H9 (cell line): Measurements from ENCODE around the gene GRIA4. TPM values are rescaled to one million over a fixed set of nuclear protein-coding genes. Genes with fewer than 3 reads are reported as not detected.

Source experiments
- DNase-seq: peaks from one replicate; pipeline ENCODE4 v3.0.0-alpha.2; 2017
- H2AFZ ChIP-seq: one replicate; pipeline ENCODE4 v1.6.1; 2013; ENCODE audit warnings: mild to moderate bottlenecking, low read length, control low read depth, moderate library complexity
- H2AK5ac ChIP-seq: 2 replicates; pipeline ENCODE4 v1.6.1; 2013; ENCODE audit warnings: low read length, control low read depth, mixed read lengths; ENCODE audit not compliant: insufficient read length
- H2BK120ac ChIP-seq: one replicate; pipeline ENCODE4 v1.6.1; 2013; ENCODE audit warnings: low read depth, mild to moderate bottlenecking, low read length, control low read depth, inconsistent platforms; ENCODE audit not compliant: poor library complexity, severe bottlenecking
- H2BK12ac ChIP-seq: 2 replicates; pipeline ENCODE4 v1.6.1; 2013; ENCODE audit warnings: low read length, control low read depth, mixed read lengths, low read depth; ENCODE audit not compliant: insufficient read length
- H2BK15ac ChIP-seq: 2 replicates; pipeline ENCODE4 v1.6.1; 2013; ENCODE audit warnings: low read depth, low read length, control low read depth
- H2BK20ac ChIP-seq: one replicate; pipeline ENCODE4 v1.6.1; 2013; ENCODE audit warnings: low read depth, mild to moderate bottlenecking, low read length, control low read depth, inconsistent platforms; ENCODE audit not compliant: poor library complexity, severe bottlenecking
- H2BK5ac ChIP-seq: 2 replicates; pipeline ENCODE4 v1.6.1; 2013; ENCODE audit warnings: low read length, control low read depth, mixed read lengths; ENCODE audit not compliant: insufficient read length
- H3K14ac ChIP-seq: 2 replicates; pipeline ENCODE4 v1.6.1; 2013; ENCODE audit warnings: low read length, control low read depth; ENCODE audit not compliant: insufficient read depth
- H3K18ac ChIP-seq: 2 replicates; pipeline ENCODE4 v1.6.1; 2013; ENCODE audit warnings: low read depth, mild to moderate bottlenecking, mixed read lengths, low read length, control low read depth; ENCODE audit not compliant: insufficient read length
- H3K23ac ChIP-seq: 2 replicates; pipeline ENCODE4 v1.6.1; 2013; ENCODE audit warnings: low read length, control low read depth, mixed read lengths, low read depth; ENCODE audit not compliant: insufficient read length
- H3K23me2 ChIP-seq: 2 replicates; pipeline ENCODE4 v1.6.1; 2013; ENCODE audit warnings: low read depth, mild to moderate bottlenecking, mixed read lengths, low read length, control low read depth; ENCODE audit not compliant: insufficient read length, poor library complexity, severe bottlenecking
- H3K27ac ChIP-seq: 2 replicates; pipeline ENCODE4 v1.5.1; 2013; ENCODE audit warnings: low read length, control low read depth, mixed read lengths, low read depth; ENCODE audit not compliant: insufficient read length
- H3K27me3 ChIP-seq: 2 replicates; pipeline ENCODE4 v1.6.1; 2013; ENCODE audit warnings: low read length, control low read depth, inconsistent platforms; ENCODE audit not compliant: insufficient read depth
- H3K4ac ChIP-seq: 2 replicates; pipeline ENCODE4 v1.6.1; 2013; ENCODE audit warnings: low read depth, mild to moderate bottlenecking, control low read depth, inconsistent platforms, low read length, moderate library complexity
- H3K4me1 ChIP-seq: 2 replicates; pipeline ENCODE4 v1.6.1; 2013; ENCODE audit warnings: low read length, control low read depth, inconsistent platforms; ENCODE audit not compliant: insufficient read depth
- H3K4me2 ChIP-seq: 2 replicates; pipeline ENCODE4 v1.6.1; 2013; ENCODE audit warnings: low read length, control low read depth, mixed read lengths; ENCODE audit not compliant: insufficient read length, insufficient read depth
- H3K56ac ChIP-seq: 2 replicates; pipeline ENCODE4 v1.6.1; 2013; ENCODE audit warnings: low read depth, mild to moderate bottlenecking, mixed read lengths, low read length, control low read depth; ENCODE audit not compliant: insufficient read length
- H3K79me1 ChIP-seq: 2 replicates; pipeline ENCODE4 v1.6.1; 2013; ENCODE audit warnings: low read depth, mild to moderate bottlenecking, moderate library complexity, low read length, control low read depth, inconsistent platforms; ENCODE audit not compliant: insufficient read depth, poor library complexity, severe bottlenecking
- H3K79me2 ChIP-seq: 2 replicates; pipeline ENCODE4 v1.6.1; 2013; ENCODE audit warnings: low read length, control low read depth, inconsistent platforms; ENCODE audit not compliant: insufficient read depth
- H3K9ac ChIP-seq: 2 replicates; pipeline ENCODE4 v1.6.1; 2013; ENCODE audit warnings: low read length, control low read depth, mixed read lengths; ENCODE audit not compliant: insufficient read length; ENCODE audit errors: extremely low read depth
- H3K9me3 ChIP-seq: one replicate; pipeline ENCODE4 v1.6.1; 2013; ENCODE audit warnings: low read depth, low read length, inconsistent platforms; ENCODE audit not compliant: control insufficient read depth
- H3T11ph ChIP-seq: one replicate; pipeline ENCODE4 v1.6.1; 2013; ENCODE audit warnings: mild to moderate bottlenecking, low read length, control low read depth, inconsistent platforms
- H4K20me1 ChIP-seq: one replicate; pipeline ENCODE4 v1.6.1; 2013; ENCODE audit not compliant: control insufficient read depth, insufficient read length, insufficient read depth
- H4K5ac ChIP-seq: 2 replicates; pipeline ENCODE4 v1.6.1; 2013; ENCODE audit warnings: low read depth, mild to moderate bottlenecking, mixed read lengths, low read length, control low read depth; ENCODE audit not compliant: insufficient read length
- H4K8ac ChIP-seq: replicated peaks from 2 replicates; pipeline ENCODE4 v1.6.1; 2013; ENCODE audit warnings: low read length, control low read depth, mixed read lengths, low read depth; ENCODE audit not compliant: insufficient read length
- H4K91ac ChIP-seq: 2 replicates; pipeline ENCODE4 v1.6.1; 2013; ENCODE audit warnings: low read depth, mild to moderate bottlenecking, moderate library complexity, mixed read lengths, low read length, control low read depth; ENCODE audit not compliant: insufficient read length
- H3K27ac Mint-ChIP-seq, 3 experiments: 2 replicates in 2 of 3; 3 replicates in 1 of 3; pipeline ENCODE4 v1.8.0; 2020 to 2021; ENCODE audit warnings: mixed read lengths in 3 of 3, mild to moderate bottlenecking in 1 of 3, moderate library complexity in 1 of 3
- H3K27me3 Mint-ChIP-seq: 2 replicates; pipeline ENCODE4 v1.8.0; 2021; ENCODE audit warnings: low read depth, mild to moderate bottlenecking, moderate library complexity, mixed read lengths
- H3K36me3 Mint-ChIP-seq, 3 experiments: 2 replicates in 2 of 3; 3 replicates in 1 of 3; pipeline ENCODE4 v1.8.0; 2020 to 2021; ENCODE audit warnings: low read depth in 3 of 3, mixed read lengths in 3 of 3; ENCODE audit not compliant: insufficient read depth in 1 of 3
- H3K4me1 Mint-ChIP-seq, 2 experiments: 2 replicates each; pipeline ENCODE4 v1.8.0; 2020; ENCODE audit warnings: mixed read lengths in 2 of 2
- H3K4me3 Mint-ChIP-seq, 2 experiments: 2 replicates in 1 of 2; 3 replicates in 1 of 2; pipeline ENCODE4 v1.8.0; 2020 to 2021; ENCODE audit warnings: mild to moderate bottlenecking in 2 of 2, mixed read lengths in 2 of 2, moderate library complexity in 1 of 2
- H3K9me3 Mint-ChIP-seq, 2 experiments: 2 replicates in 1 of 2; 3 replicates in 1 of 2; pipeline ENCODE4 v1.8.0; 2020; ENCODE audit warnings: mild to moderate bottlenecking in 2 of 2, mixed read lengths in 2 of 2, moderate library complexity in 1 of 2
- WGBS: extraction: QIAGEN DNeasy Blood & Tissue Kit; methylation state at CpG from one replicate; pipeline ENCODE4 v1.1.7; 2013; ENCODE audit warnings: missing lambda C conversion rate, low lambda C conversion rate, mixed read lengths; ENCODE audit not compliant: insufficient read length; ENCODE audit errors: extremely low coverage; 5-methylcytosine and 5-hydroxymethylcytosine counted together
- total RNA-seq: library from RNA; stranded (reverse); gene quantifications from 2 replicates; pipeline ENCODE4 v1.2.1, GENCODE V29; 2021
- TF ChIP-seq, protein P1 (sequence below): fragments of 200-600 bp; sonication (generic); conservative IDR thresholded peaks from 3 replicates; pipeline ENCODE4 v1.8.0; 2021; ENCODE audit warnings: antibody characterized with exemption, mild to moderate bottlenecking

Gene GRIA4
- total RNA-seq, 1 experiment from 2014 or later: 0.83 TPM

DNA sequence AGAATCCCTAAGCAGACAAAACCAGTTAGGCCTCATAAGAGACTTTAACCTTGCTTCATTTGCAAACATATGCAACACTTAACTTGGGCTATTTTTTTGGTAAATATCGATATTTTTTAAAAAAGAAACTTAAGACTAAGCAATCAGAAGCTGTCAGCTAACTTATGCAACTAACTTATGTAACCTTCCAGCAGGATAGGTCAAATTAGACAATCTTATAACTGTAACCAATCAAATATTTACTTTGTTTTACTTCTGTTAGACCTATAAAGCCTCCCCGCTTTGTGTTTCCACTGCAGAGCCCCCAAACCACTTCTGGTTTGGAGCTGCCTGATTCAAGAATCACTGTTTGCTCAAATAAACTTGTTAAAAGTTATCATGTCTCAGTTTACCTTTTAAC is 404.2 kb downstream of the GRIA4 start:
- no peaks in the 10 kb centered on the region for H3K9me3 Mint-ChIP-seq
- no peak overlapping the region for H2BK20ac ChIP-seq
- H3K79me1 ChIP-seq: peaks cover 7% of the 10 kb centered on the region
- H2BK12ac ChIP-seq: no peak overlapping the region
- H3K56ac ChIP-seq: no peak overlapping the region
- no peak overlapping the region for H3K4me2 ChIP-seq
- H3T11ph ChIP-seq: no peak overlapping the region
- peaks cover 21 to 24% (median 23%) of the 10 kb centered on the region in 3 experiments for H3K36me3 Mint-ChIP-seq
- TF ChIP-seq, protein P1, sequence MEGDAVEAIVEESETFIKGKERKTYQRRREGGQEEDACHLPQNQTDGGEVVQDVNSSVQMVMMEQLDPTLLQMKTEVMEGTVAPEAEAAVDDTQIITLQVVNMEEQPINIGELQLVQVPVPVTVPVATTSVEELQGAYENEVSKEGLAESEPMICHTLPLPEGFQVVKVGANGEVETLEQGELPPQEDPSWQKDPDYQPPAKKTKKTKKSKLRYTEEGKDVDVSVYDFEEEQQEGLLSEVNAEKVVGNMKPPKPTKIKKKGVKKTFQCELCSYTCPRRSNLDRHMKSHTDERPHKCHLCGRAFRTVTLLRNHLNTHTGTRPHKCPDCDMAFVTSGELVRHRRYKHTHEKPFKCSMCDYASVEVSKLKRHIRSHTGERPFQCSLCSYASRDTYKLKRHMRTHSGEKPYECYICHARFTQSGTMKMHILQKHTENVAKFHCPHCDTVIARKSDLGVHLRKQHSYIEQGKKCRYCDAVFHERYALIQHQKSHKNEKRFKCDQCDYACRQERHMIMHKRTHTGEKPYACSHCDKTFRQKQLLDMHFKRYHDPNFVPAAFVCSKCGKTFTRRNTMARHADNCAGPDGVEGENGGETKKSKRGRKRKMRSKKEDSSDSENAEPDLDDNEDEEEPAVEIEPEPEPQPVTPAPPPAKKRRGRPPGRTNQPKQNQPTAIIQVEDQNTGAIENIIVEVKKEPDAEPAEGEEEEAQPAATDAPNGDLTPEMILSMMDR: no peak
- no peak for DNase-seq
- no peaks in the 10 kb centered on the region for H4K20me1 ChIP-seq
- H3K4me1 Mint-ChIP-seq: peaks cover 26 to 36% of the 10 kb centered on the region in 2 experiments
- H2AFZ ChIP-seq: no peak overlapping the region
- H2BK120ac ChIP-seq: no peak overlapping the region
- no peak overlapping the region for H3K18ac ChIP-seq
- H2BK5ac ChIP-seq: no peak overlapping the region
- no peaks in the 10 kb centered on the region for H3K23me2 ChIP-seq
- no peak overlapping the region for H3K4ac ChIP-seq
- H3K4me1 ChIP-seq: peaks cover 4% of the 10 kb centered on the region; the same call in 1 of the 2 replicates
- no peak overlapping the region for H3K27ac ChIP-seq
- H4K91ac ChIP-seq: no peak overlapping the region
- peaks cover 9% of the 10 kb centered on the region; the same call in 1 of the 2 replicates for H3K79me2 ChIP-seq
- no peak overlapping the region for H2BK15ac ChIP-seq
- no peaks in the 10 kb centered on the region for H3K27me3 Mint-ChIP-seq
- H2AK5ac ChIP-seq: no peak overlapping the region
- H4K5ac ChIP-seq: no peak overlapping the region
- WGBS: no CpG with 5 or more reads among the region's 2 CpGs
- H3K23ac ChIP-seq: no peak overlapping the region
- H3K27me3 ChIP-seq: no peaks in the 10 kb centered on the region
- no peak overlapping the region for H4K8ac ChIP-seq
- no peak overlapping the region for H3K4me3 Mint-ChIP-seq
- H3K9me3 ChIP-seq: no peaks in the 10 kb centered on the region
- H3K9ac ChIP-seq: no peak overlapping the region
- no peak overlapping the region for H3K14ac ChIP-seq
- no peak overlapping the region; a peak in 1 of 7 replicates for H3K27ac Mint-ChIP-seq
